Cardiac muscle cell (in vitro differentiated cells and primary cell): ENCODE measurements around the gene SESN2. TPM values are rescaled to one million over a fixed set of nuclear protein-coding genes. Genes with fewer than 3 reads are reported as not detected.

ENCODE experiments used
- DNase-seq, 2 donors: peaks; one replicate each; pipeline versions ENCODE4 v3.0.0 to v3.0.0-alpha.2; 2010 to 2017; ENCODE audit warnings: low read depth in 1 of 2, low spot score in 1 of 2
- H3K27ac ChIP-seq: fragments of 200-600 bp; sonication (generic); 2 replicates; pipeline ENCODE4 v1.5.1; 2016
- H3K27me3 ChIP-seq: fragments of 200-600 bp; sonication (generic); 2 replicates; pipeline ENCODE4 v1.6.0; 2016; ENCODE audit warnings: control low read depth
- H3K36me3 ChIP-seq: fragments of 200-600 bp; sonication (generic); 2 replicates; pipeline ENCODE4 v1.5.1; 2016; ENCODE audit warnings: control low read depth
- H3K4me1 ChIP-seq: fragments of 200-600 bp; sonication (generic); 2 replicates; pipeline ENCODE4 v1.8.1; 2017; ENCODE audit warnings: low read depth, mild to moderate bottlenecking, mixed run types
- H3K4me3 ChIP-seq: fragments of 200-600 bp; sonication (generic); 2 replicates; pipeline ENCODE4 v1.5.1; 2016; ENCODE audit warnings: mild to moderate bottlenecking
- H3K9me3 ChIP-seq: fragments of 200-600 bp; sonication (generic); 2 replicates; pipeline ENCODE4 v1.5.1; 2017; ENCODE audit warnings: low read depth, mild to moderate bottlenecking, control low read depth
- polyA plus RNA-seq: library from polyadenylated mRNA; unstranded; fragments of >200 nt; fragmentation: Nextera tagmentation; extraction: Ambion mirVana; gene quantifications from 2 replicates; pipeline ENCODE4 v1.2.1, GENCODE V29; 2016
- total RNA-seq: library from RNA; depleted of rRNA; stranded (reverse); fragments of >200 nt; gene quantifications from 2 replicates; pipeline ENCODE4 v1.2.3, GENCODE V29; 2016
- TF ChIP-seq, protein P1 (sequence below): IDR thresholded peaks from 2 replicates; pipeline ENCODE4 v1.5.1; 2012; ENCODE audit warnings: low read depth, mild to moderate bottlenecking, low read length

Gene SESN2, protein sequence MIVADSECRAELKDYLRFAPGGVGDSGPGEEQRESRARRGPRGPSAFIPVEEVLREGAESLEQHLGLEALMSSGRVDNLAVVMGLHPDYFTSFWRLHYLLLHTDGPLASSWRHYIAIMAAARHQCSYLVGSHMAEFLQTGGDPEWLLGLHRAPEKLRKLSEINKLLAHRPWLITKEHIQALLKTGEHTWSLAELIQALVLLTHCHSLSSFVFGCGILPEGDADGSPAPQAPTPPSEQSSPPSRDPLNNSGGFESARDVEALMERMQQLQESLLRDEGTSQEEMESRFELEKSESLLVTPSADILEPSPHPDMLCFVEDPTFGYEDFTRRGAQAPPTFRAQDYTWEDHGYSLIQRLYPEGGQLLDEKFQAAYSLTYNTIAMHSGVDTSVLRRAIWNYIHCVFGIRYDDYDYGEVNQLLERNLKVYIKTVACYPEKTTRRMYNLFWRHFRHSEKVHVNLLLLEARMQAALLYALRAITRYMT
- 22.3 and 24.6 TPM in 2 replicates for total RNA-seq
- polyA plus RNA-seq, result 24.5 and 24.8 TPM in 2 replicates

DNA sequence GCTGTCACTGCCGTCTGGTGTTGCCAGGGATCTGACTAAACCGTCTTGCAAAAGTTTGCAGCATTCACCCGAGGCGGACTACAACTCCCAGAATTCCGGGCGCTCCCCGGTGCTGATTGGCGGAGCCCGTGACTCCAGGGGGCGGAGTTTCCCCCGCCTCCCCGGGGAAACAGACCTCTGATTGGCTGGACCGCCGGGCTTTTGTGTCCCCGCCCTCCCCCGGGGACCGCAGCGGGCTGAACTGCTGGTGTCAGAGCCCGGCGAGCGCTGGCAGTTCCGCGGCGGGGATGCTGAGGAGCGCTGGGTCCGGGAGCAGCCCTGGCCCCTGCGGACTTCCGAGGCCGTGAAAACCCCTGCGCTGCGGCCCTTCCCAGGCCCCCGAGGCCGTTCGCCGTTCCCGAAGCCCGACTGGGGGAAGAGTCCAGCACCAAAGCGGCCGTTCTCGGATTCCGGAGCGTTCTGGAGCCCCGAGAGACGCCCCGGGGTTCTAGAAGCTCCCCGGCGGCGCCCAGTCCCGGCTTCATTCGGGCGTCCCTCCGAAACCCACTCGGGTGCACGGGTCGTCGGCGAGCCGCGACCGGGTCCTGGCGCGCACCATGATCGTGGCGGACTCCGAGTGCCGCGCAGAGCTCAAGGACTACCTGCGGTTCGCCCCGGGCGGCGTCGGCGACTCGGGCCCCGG, at the start of gene SESN2:
TSS of gene SESN2 (plus strand) at position 267 of the 682 bp plus-strand sequence. CDS start at position 597, 330 bp downstream.
- Histone ChIP-seq H3K9me3 (no peaks in the 10 kb centered on the region), H3K27me3 (no peaks in the 10 kb centered on the region), H3K27ac (peak within 1 kb of the TSS; percentile 65), H3K4me1 (peaks cover 18% of the 10 kb centered on the region), H3K4me3 (peak within 1 kb of the TSS; percentile 72), H3K36me3 (no peaks in the 10 kb centered on the region)
- peak; percentile 99 to 100 for DNase-seq
- TF ChIP-seq, protein P1, sequence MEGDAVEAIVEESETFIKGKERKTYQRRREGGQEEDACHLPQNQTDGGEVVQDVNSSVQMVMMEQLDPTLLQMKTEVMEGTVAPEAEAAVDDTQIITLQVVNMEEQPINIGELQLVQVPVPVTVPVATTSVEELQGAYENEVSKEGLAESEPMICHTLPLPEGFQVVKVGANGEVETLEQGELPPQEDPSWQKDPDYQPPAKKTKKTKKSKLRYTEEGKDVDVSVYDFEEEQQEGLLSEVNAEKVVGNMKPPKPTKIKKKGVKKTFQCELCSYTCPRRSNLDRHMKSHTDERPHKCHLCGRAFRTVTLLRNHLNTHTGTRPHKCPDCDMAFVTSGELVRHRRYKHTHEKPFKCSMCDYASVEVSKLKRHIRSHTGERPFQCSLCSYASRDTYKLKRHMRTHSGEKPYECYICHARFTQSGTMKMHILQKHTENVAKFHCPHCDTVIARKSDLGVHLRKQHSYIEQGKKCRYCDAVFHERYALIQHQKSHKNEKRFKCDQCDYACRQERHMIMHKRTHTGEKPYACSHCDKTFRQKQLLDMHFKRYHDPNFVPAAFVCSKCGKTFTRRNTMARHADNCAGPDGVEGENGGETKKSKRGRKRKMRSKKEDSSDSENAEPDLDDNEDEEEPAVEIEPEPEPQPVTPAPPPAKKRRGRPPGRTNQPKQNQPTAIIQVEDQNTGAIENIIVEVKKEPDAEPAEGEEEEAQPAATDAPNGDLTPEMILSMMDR, result no peak

DNA sequence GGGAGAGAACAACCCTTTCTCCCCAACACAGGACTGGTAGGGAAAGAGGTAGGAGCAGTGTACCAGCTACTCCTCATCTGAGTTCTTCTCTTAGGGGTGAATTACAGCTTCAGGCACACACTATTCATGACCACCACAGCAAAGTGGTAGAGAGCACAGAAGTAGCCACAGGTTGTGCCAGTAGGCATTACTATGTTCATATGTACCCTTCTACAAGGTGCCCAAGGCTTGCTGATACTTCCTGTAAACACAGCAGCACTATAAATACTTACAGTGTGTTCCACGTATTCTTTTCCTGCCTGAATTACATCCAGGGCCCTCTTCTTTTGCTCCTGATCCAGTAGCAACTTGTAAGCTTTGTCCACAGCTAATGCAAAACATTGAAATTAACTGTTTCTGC, 49.6 kb upstream of the SESN2 start:
- Histone ChIP-seq H3K9me3 (no peaks in the 10 kb centered on the region), H3K4me3 (no peak overlapping the region), H3K27ac (peak overlapping the region; percentile 16), H3K36me3 (peaks cover 33% of the 10 kb centered on the region), H3K4me1 (no peaks in the 10 kb centered on the region), H3K27me3 (no peaks in the 10 kb centered on the region)
- no peak for DNase-seq
- TF ChIP-seq, protein P1, result no peak

DNA sequence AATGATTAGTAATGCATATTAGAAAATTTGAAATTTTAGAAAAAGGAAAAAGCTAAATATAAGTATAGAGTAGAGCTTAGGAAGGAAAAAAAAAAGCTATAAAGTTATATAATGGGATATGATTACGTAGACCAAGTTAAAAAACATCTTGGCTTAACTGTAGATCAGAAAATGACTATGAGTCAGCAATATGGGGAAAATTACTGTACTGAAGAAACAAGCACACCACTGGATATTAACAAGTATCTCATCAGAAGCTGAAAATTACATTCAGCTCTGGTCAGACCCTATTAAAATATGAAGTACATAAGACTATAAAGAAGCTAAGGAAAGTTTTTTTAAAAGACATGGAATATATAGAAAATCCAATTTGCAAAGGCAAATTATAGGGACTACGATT, 46.0 kb upstream of the SESN2 start:
- no peak for DNase-seq
- Histone ChIP-seq H3K4me1 (no peaks in the 10 kb centered on the region), H3K27ac (no peak overlapping the region), H3K9me3 (no peaks in the 10 kb centered on the region), H3K27me3 (no peaks in the 10 kb centered on the region), H3K36me3 (peaks cover 21% of the 10 kb centered on the region), H3K4me3 (no peak overlapping the region)
- TF ChIP-seq, protein P1, result no peak

DNA sequence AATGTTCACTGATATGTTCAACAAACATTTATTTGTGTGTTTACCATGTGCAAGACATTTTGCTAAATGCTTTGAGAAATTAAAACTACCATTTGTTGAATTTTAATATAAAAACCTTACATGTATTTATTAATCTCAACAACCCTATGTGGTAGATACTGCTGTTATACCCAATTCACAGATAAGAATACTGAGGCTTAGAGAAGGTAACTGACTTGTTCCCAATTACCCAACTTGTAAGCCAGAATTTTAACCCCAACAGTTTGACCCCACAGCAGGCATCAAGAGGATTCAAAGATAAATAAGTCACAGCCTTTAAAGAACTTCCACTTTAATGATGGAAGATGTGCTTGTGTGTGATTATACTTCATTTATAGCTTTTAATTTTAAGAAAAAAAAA, 30.2 kb upstream of the SESN2 start:
- no peak for DNase-seq
- H3K27ac ChIP-seq, result no peak overlapping the region
- TF ChIP-seq, protein P1, result no peak
- H3K4me1 ChIP-seq, result peaks cover 4% of the 10 kb centered on the region
- H3K36me3 ChIP-seq, result peaks cover 39% of the 10 kb centered on the region
- H3K9me3 ChIP-seq, result no peaks in the 10 kb centered on the region
- no peak overlapping the region for H3K4me3 ChIP-seq
- no peaks in the 10 kb centered on the region for H3K27me3 ChIP-seq

DNA sequence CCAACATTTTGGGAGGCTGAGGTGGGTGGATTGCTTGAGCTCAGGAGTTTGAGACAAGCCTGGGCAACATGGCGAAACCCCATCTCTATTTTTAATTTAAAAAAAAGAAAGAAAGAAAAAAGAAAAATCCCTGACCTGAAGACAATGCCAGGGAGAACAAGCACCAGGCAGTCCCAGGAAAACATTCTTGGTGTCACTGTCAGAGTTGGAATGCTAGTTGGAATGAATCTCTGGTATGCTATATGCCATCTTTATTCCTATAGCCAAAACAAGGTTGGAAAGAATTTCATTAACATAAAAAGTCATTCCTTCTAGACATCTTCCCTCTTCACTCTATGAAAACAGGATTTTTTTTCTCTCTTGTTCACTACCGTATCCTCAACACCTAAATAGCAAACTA, 29.3 kb upstream of the SESN2 start:
- no peak for DNase-seq
- peaks cover 4% of the 10 kb centered on the region for H3K4me1 ChIP-seq
- H3K4me3 ChIP-seq, result no peak overlapping the region
- TF ChIP-seq, protein P1, result no peak
- peaks cover 34% of the 10 kb centered on the region for H3K36me3 ChIP-seq
- no peaks in the 10 kb centered on the region for H3K9me3 ChIP-seq
- H3K27me3 ChIP-seq, result no peaks in the 10 kb centered on the region
- H3K27ac ChIP-seq, result no peak overlapping the region
